Stimulated activated CD4-positive, alpha-beta T cell treated with anti-CD3 and anti-CD28 coated beads, Interleukin-4, amount 100 ng/mL, for 48 hours (primary cell): ENCODE data around the gene KDM2B.

Experiments used
- DNase-seq, 2 donors: peaks; one replicate each; pipeline ENCODE4 v3.0.0-alpha.2; 2020; ENCODE audit warnings: low read depth in 2 of 2

Gene KDM2B

DNA sequence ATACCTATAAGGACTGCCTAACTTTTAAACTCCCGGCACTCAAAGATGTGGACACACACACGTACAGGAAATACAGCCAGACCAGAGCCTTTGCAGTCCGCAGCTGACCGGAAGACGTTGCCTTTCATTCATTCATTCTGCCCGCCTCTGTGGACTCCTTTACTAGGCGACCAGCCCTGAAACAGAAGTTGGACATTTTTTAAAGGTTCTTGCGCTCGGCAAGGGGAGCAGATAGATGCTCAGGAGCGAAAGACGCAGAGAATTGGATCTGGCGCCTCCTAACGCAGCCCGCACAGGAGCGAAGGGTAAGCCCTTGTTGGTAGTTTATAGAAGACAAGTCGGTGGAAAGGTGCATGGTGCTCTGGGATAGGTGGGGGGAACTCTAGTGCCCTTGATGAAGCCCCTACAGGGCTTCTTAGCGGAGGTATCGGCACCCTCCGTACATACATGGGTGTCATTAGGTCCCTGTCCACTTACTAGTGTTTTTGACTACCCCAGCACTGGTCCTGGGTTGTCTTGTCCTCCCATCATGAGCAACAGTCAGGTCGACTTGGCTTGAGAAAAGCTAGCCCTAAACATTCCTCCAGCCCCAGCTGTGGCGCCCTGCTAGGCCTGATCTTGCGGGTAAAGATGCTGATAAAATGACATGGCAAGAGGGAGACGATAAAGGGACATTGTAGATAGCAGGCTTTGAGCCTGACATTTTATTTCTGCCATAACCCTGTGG is at the start of gene KDM2B:
KDM2B (minus strand) TSS at position 65 of the 727 bp plus-strand sequence. CDS start 112 bp downstream, outside the sequence.
- DNase-seq: no peak

DNA sequence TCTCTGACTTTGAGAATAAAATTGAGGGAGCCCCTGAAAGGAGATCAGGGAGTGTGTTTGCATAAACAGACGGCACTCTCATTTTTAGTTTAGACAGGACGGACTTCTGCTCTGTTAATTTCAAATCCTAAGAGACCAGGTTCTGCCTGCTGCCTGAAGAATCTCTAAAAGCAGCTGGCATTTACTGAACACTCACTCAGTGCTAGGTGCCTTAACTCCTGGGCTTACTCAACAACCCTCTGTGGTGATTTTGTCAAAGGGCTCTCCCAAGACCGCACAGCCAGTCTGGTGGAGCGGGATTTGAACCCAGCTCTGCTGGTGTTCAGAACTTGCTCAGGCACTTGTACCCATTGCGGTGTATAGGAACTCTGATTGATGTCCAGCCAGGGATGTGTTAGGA is 47.7 kb upstream of the KDM2B start:
- no peak for DNase-seq

DNA sequence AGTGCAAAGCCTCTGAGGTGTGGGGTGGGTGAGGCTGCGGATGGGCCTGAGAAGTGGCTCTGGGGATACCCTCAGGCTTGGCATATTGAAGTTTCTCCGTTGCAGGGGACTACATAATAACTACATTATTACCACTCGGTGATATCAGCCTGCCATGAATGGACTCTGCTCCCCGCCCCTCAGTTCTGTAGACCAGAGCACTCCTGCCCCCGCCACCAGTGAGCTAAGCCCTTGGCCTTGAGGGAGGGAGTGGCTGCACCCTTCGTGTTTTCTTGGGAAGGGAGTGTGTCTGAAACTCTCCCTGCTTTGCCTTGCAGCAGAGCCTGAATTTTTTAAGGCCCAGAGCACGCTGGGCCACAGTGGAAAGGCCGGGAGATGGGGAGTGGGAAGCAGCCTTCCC is 47.2 kb upstream of the KDM2B start:
- DNase-seq: no peak

DNA sequence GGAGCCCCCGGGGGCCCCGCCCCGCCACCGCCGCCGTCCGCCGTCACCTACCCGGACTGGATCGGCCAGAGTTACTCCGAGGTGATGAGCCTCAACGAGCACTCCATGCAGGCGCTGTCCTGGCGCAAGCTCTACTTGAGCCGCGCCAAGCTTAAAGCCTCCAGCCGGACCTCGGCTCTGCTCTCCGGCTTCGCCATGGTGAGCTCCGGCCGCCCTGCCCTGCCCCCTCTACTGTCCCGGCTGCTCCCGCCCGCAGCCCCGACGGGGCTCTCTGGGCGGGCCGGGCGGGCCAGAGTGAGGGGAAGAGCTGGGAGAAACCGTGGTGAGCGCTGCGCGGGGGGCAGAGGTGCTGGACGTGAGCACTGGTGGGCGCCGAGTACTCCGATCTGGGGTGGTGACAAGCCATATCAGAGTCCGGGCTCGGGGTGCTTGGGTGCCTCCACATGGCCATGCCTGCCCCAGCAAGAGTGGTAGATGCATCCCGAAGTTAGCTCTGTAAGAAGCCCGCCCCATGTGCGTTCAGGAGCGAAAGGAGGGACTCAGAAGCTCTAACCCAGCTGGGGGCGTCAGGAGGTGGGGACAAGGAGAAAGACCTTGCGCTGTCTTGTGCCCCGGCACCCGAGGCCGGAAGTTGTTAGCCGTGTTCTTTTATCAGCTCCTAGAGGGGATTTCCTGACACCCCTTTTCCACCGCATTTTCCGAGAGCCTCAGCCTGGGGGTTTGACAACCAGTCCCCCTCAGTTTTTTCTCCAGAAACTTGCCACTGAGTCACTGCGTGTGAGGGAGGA is 46.2 kb upstream of the KDM2B start:
- DNase-seq: peak; percentile 75 to 86

DNA sequence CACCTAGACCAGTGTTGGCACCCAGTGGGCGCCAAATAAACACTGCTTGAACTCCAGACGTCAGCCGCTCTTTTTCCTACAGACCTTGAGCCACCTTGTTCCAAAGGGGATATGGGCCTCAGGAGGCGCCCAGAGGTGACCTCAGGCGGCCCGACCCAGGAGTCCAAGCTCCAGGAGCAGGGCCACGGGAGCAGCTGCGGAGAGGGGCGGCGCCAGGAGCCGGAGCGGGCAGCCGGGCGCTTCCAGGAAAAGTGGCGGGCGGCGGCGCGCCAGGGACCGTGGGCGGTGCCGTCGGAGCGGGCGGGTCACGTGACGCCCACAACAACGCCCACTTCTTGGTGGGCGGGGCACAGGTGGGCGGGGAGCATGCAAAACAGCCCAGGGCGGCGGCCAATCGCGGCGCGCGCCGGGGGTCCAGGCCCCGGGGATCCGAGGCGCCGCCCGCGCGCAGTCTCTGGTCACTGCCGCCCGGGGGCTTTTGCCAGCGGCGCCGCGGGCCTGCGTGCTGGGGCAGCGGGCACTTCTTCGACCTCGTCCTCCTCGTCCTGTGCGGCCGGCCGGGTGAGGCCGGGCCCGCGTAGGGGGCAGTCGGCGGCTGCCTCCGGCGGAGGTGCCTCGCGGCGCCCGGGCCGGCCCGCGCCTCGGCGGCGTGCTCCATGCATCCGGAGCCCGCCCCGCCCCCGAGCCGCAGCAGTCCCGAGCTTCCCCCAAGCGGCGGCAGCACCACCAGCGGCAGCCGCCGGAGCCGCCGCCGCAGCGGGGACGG is 45.4 kb upstream of the KDM2B start, which contains the start of gene ORAI1:
ORAI1 (plus strand) TSS at position 444 of the 766 bp plus-strand sequence.
- DNase-seq: peak; percentile 94

DNA sequence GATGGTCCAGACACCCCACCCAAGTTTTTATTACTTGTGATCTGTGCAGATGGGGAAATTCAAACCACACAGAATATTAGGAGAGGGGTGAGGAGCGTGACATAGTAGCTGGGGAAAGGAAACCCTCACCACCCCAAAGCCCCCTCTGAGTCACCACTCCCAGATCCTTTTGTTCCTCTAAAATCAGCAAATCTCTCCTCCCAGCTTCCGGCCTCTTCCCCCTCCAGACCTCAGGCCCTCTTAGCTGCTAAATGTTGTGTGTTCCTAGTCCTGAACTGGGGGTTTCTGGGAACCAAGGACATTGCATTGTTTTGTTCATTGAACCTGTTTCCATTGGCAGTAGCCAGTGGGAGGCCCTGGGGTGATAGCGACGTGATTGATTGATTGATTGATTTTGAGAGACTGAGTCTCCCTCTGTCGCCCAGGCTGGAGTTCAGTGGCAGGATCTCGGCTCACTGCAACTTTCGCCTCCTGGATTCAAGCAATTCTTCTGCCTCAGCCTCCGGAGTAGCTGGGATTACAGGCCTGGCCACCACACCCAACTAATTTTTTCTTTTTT is 39.6 kb upstream of the KDM2B start:
- no peak for DNase-seq

DNA sequence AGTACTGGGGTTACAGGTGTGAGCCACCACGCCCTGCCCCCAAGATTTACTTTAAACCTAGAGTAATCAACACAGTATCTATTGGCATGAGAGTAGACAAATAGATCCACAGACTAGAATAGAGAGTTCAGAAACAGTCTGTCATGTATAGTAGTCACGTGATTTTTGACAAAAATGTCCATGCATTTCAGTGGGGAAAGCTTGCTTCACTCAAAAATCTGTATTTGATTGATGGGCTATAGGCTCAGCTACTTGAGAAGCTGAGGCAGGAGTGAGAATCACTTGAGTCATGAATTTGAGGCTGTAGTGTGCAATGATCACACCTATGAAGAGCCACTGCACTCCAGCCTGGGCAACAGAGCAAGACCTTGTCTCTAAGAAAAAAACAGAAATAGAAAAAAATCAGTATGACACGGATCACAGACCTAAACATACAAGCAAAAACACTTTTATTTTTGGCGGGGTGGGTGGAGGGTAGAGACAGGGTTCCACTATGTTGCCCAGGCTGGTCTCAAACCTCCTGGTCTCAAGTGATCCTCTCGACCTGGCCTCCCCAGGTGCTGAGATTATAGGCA is 37.9 kb upstream of the KDM2B start:
- DNase-seq: no peak

DNA sequence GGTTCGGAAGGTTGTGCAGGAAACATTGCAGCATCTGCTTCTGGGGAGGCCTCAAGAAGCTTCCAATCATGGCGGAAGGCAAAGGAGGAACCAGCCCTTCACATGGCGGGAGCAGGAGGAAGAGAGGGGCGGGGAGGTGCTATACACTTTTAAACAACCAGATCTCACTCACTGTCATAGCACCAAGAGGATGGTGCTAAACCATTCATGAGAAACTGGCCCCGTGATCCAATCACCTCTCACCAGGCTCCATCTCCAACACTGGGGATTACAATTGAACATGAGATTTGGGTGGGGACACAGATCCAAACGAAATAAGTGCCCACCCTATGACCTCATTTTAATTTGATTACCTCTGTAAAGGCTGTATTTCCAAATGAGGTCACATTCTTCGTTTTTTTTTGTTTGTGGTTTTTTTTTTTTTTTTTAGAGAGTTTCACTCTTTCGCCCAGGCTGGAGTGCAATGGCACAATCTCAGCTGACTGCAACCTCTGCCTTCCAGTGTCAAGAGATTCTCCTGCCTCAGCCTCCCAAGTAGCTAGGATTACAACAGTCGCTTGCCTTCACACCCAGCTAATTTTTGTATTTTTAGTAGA is 34.1 kb upstream of the KDM2B start:
- DNase-seq: no peak

DNA sequence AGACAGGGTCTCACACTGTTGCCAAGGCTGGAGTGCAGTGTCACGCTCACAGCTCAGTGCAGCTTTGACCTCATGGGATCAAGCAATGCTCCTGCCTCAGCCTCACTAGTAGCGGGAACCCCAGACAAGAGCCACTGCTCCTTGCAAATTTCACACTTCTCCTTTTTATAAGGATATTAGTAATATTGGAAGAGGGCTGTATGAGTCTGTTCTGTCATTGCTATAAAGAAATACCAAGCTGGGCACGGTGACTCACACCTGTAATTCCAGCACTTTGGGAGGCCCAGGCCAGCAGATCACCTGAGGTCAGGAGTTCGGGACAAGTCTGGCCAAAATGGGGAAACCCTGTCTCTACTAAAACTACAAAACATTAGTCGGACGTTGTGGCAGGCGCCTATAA is 32.6 kb upstream of the KDM2B start:
- DNase-seq: no peak

DNA sequence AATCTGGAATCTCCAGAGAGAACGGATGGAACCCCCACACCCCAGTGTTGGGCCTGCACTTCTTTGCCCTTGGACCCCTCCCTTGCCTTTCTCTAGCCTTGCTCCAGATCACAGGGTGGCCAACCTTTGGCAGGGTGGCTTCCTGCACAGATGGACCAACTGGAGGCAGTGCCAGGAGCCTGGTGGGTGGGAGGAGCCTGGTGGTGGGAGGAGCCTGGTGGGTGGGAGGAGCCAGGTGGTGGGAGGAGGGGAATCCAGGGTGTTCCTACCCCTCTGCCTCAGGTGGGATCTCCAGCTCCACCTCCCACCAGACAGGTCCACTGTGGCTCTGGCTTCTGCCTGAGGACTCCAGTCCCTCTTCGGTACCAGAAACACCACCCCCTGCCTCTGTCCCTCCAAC is 30.5 kb upstream of the KDM2B start:
- no peak for DNase-seq

DNA sequence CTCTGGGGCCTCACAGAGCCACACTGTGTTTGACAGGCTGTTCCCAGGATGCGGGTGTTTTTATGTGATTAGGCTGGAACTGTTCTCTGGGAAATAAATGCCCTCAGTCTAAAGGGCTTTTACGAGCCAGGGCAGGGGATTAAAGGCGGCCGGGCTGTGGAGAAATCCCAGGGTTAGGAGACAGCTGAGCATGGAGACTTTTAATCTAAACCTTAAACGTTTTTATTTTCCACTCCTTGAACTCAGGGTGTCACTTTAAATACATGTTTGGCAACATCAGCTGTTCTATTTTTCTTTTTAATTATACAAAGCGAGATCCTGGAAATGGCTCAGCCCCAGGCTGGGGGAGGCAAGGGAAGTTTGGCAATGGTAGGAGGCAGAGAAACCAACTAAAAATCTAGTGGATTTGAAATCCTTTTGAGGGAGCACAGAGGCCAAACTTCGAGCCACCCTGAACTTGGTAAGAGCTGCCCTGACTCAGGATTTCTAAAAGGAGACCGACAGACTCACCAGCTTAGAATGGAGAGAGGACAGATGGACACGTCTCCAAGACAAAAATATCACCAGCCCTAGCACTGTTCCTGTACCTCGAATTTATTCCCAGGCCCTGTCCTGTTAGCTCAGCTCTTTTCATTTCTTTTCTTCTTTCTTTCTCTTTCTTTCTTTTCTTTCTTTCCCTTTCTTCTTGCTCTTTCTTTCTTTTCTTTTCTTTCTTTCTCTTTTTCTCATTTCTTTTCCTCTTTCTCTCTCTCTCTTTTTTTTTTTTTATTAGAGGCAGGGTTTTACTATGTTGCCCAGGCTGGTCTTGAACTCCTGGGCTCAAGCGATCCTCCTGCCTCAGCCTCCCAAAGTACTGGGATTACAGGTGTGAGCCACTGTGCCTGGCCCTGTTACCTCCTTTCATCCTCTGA is 29.7 kb upstream of the KDM2B start:
- no peak for DNase-seq

DNA sequence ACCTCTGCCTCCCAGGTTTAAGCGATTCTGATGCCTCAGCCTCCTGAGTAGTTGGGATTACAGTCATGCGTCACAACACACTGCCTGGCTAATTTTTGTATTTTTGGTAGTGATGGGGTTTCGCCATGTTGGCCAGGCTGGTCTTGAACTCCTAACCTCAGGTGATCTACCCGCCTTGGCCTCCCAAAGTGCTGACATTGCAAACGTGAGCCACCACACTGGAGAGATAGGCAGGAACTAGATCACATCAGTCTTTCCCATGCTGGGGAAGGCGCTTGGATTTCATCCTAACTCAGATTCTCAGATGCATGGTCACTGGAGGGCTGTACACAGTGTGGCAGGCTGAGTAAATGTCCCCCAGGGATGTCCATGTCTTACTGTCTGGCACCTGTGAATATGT is 27.5 kb upstream of the KDM2B start:
- DNase-seq: no peak

DNA sequence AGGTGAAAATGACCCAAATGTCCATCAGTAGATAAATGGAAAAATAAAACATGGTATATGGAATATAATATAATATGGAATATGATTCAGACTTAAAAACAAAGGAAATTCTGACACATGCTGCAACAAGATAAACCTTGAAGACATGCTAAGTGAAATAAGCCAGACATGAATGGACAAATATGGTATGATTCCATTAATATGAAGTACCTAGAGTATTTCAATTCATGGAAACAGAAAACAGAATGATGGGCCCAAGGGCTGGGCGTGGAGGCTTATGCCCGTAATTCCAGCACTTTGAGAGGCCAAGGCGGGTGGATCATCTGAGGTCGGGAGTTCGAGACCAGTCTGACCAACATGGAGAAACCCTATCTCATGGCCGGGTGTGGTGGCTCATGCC is 22.8 kb upstream of the KDM2B start:
- DNase-seq: no peak

DNA sequence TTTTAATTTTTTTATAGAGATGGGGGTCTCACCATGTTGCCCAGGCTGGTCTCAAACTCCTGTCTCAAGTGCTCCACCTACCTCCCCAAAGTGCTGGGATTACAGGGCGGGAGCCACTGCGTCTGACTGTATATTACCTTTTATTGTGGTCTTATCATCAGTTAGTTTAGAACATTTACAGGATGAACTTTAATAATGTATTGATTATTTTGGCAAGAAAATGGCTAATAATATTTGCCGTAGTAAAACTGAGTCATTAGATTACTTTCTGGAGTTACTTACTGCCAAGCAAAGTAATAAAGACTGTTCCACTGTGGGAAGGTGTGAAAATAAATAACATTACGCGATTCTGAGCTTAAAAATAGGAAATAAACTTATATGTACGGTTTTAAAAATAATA is 21.9 kb upstream of the KDM2B start:
- no peak for DNase-seq

DNA sequence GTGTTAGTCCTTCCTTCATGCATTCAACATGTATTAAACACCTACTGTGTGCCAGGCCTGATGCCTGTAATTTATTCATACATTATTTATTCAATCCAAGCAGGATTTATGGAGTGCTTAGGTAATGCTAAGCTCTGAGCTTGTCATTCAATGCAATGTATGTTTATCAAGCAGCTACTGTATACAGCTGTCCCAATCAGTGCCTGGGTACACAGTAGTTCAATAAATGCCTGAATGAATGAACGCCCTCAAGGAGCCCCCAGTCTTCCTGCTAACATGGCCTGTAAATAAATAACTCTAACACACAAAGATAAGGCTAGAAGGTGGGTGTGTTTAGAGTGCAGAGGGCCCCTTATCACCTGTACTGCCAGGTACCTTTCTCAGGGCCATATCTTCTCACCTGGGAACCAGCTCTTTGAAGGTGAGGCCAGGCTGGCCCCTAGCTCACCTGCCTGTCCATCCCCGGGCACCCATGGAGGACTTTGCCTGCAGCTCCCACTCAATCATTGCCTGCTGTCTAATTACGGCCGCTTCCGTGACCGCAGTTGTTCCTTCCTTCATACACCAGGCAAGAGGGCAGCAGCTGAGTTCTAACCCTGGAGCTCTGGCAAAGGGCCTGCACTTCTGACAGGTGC is 20.0 kb upstream of the KDM2B start:
- no peak for DNase-seq

DNA sequence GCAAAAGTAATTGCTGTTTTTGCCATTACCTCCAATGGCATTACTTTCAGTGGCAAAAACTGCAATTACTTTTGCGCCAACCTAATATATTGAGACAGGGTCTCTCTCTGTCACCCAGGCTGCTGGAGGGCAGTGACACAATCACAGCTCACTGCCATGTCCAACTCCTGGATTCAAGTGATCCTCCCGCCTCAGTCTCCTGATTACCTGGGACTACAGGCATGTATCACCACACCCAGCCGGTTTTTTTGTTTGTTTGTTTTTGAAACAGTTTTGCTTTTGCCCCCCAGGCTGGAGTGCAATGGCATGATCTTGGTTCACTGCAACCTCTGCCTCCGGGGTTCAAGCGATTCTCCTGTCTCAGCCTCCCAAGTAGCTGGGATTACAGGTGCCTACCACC is 15.7 kb upstream of the KDM2B start:
- DNase-seq: no peak

DNA sequence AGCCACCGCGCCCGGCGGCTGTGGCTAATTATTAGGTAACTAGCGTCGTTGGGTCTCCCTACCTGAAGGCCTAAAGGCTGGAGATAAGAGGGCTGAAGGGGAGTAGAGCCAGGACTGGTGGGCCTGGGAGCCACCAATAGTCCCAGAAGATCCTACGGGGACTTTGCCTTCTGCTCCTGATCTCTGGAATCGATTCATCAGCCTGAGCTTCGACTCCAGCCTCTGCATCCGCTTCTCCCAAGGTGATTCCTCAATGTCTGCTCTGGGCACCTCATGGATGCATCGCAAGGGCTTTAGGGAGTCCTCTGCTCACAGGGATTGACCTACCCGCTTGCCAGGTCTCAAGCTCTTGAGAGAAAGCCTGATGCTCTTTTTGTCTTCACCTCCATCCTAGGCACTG is 14.7 kb upstream of the KDM2B start:
- no peak for DNase-seq

DNA sequence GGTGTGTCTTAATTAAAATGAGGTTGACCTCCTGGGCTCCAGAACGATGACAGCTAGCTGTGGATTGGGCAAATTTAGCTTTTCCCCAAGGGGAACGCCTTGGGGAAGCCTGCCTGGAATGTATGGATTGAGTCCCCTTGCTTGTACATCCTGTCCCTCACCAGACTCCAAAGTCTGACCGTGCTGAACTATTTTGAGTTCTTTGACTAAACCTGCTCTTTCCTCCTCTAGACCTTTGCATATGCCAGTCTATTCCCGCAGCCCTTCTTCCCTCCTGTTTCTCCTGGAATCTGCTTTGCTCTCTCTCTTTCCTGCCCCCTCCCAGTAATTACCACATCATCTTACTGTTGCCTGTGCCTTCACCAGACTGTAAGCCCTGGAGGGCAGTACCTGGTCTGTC is 11.5 kb upstream of the KDM2B start:
- no peak for DNase-seq

DNA sequence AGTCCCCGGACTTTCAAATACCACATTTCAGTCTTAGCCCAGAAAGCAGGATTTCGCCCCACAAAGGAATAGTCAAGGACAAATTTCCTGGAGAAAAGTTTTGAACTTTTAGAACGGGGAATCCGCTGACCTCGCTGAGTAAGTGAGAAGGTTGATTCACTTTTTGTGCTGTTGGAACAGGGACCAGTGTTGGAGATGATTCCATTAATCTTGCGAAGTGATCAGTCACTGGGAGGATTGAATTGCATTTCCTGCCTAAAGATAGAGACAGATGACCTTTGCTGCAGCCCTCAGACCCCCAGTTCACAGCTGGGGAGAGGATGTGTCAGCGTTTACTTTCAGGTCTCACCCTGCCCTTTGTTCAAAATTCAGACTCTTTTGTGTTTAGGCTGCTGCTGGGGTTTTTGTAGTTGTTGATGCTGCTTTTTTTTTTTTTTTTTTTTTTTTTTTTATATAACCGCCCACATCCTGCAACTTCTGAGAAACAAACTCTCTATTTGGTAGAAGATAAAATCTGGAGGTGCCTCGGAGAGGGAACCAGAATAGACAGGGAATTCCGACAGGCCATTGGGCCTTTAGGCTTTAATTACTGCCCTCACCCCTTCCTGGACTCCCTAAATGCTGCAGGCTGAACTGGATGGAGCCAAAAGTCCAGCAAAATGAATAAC is 9.8 kb upstream of the KDM2B start:
- DNase-seq: peak; percentile 24 to 47
